Body of pancreas (tissue), 4 donors: ENCODE measurements around the gene RBMX. TPM values are rescaled to one million over a fixed set of nuclear protein-coding genes. Genes with fewer than 3 reads are reported as not detected.

ENCODE experiments used
- ATAC-seq: fragments of 150-250 bp; one replicate; pipeline ENCODE4 v1.9.1; 2016
- DNase-seq, 4 donors: peaks; one replicate each; pipeline ENCODE4 v3.0.0-alpha.2; 2019
- H3K27ac ChIP-seq, 4 donors: fragments of 200-600 bp; sonication (generic); 1 replicate in 3 of 4; 2 replicates in 1 of 4; pipeline versions ENCODE4 v1.5.1 to v1.6.1; 2016 to 2019; ENCODE audit warnings: mild to moderate bottlenecking in 1 of 4, mixed read lengths in 1 of 4, moderate library complexity in 1 of 4
- H3K27me3 ChIP-seq, 2 donors: fragments of 200-600 bp; sonication (generic); one replicate each; pipeline ENCODE4 v1.6.0; 2016; ENCODE audit warnings: mild to moderate bottlenecking in 1 of 2
- H3K36me3 ChIP-seq, 2 donors: fragments of 200-600 bp; sonication (generic); replicated peaks in 1 of 2; 2 replicates each; pipeline ENCODE4 v1.5.1; 2016; ENCODE audit warnings: low read depth in 2 of 2; ENCODE audit not compliant: insufficient read depth in 1 of 2
- H3K4me1 ChIP-seq: fragments of 200-600 bp; sonication (generic); one replicate; pipeline ENCODE4 v1.6.0; 2016
- H3K4me3 ChIP-seq, 2 donors: fragments of 200-600 bp; sonication (generic); 1 replicate in 1 of 2; 2 replicates in 1 of 2; pipeline ENCODE4 v1.5.1; 2016 to 2019
- H3K9me3 ChIP-seq, 3 donors: fragments of 200-600 bp; sonication (generic); 1 replicate in 2 of 3; 2 replicates in 1 of 3; pipeline ENCODE4 v1.5.1; 2016
- POLR2A ChIP-seq, 3 donors: fragments of 450-650 bp; IDR thresholded peaks; one replicate each; pipeline ENCODE4 v1.6.1; 2016; ENCODE audit warnings: antibody characterized with exemption in 3 of 3, mild to moderate bottlenecking in 2 of 3
- WGBS, 2 donors: methylation state at CpG; one replicate each; pipeline ENCODE4 v1.1.5; 2017; 5-methylcytosine and 5-hydroxymethylcytosine counted together
- intact Hi-C: fragments of 100-400 bp; cut with DNase I; formaldehyde crosslinking; loops from one replicate; pipeline ENCODE4 v1.15.1; 2023
- total RNA-seq, 2 donors: library from RNA; depleted of rRNA; stranded (reverse); fragments of >200 nt; gene quantifications; one replicate each; pipeline ENCODE4 v1.1.0, GENCODE V29; 2016
- TF ChIP-seq, protein P1 (sequence below), 7 experiments: fragments of 450-650 bp in 4 of 7; fragments of 200-600 bp in 3 of 7; sonication (generic) in 3 of 7; IDR thresholded peaks; one replicate each; pipeline ENCODE4 v1.5.1; 2016 to 2019; ENCODE audit warnings: antibody characterized with exemption in 7 of 7

Gene RBMX
- total RNA-seq, 2 donors from 2014 or later, result 120 to 150 TPM

DNA sequence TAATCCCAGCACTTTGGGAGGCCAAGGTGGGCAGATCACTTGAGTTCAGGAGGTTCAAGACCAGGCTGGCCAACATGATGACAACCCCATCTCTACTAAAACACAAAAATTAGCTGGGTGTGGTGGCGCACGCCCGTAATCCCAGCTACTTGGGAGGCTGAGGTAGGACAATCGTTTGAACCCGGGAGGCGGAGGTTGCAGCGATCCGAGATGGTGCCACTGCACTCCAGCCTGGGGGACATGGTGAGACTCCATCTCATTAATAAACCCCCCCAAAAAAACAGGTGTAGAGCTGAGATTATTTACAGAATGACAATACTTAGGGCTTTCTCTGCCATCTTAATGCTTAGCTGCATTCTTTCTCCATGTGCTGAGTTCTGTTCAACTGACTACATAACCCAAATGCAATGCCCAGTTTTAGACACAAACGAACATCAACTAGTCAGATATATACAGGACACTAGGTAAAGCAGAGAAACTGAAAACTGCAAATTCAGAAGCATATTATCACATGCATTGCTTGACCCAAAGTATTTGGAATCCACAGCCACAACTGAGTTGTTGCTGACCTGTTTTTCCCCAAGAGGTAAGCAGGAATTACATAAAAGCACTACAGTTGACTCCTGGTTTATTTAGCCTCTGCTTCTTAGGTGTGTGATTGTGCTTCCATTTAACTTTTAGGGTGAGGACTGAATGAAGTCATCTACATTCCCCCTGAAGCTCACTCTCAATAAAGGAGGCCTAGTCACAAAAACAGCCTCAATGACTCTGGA is 12.1 kb downstream of the RBMX start:
- DNase-seq, result no peak
- Histone ChIP-seq H3K36me3 (peaks cover 0 to 4% of the 10 kb centered on the region in 2 donors), H3K27ac (no peak overlapping the region), H3K9me3 (no peaks in the 10 kb centered on the region), H3K4me1 (no peaks in the 10 kb centered on the region), H3K4me3 (no peak overlapping the region), H3K27me3 (no peaks in the 10 kb centered on the region)
- 94% methylated on average over 9 of the region's 9 CpGs for WGBS, 2 donors
- ATAC-seq, result no peak
- intact Hi-C loops, result no loop called here
- TF ChIP-seq POLR2A (IDR thresholded peaks at IDR 0.05), result no peak
- TF ChIP-seq, protein P1, sequence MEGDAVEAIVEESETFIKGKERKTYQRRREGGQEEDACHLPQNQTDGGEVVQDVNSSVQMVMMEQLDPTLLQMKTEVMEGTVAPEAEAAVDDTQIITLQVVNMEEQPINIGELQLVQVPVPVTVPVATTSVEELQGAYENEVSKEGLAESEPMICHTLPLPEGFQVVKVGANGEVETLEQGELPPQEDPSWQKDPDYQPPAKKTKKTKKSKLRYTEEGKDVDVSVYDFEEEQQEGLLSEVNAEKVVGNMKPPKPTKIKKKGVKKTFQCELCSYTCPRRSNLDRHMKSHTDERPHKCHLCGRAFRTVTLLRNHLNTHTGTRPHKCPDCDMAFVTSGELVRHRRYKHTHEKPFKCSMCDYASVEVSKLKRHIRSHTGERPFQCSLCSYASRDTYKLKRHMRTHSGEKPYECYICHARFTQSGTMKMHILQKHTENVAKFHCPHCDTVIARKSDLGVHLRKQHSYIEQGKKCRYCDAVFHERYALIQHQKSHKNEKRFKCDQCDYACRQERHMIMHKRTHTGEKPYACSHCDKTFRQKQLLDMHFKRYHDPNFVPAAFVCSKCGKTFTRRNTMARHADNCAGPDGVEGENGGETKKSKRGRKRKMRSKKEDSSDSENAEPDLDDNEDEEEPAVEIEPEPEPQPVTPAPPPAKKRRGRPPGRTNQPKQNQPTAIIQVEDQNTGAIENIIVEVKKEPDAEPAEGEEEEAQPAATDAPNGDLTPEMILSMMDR (IDR thresholded peaks at IDR 0.05), result no peak

DNA sequence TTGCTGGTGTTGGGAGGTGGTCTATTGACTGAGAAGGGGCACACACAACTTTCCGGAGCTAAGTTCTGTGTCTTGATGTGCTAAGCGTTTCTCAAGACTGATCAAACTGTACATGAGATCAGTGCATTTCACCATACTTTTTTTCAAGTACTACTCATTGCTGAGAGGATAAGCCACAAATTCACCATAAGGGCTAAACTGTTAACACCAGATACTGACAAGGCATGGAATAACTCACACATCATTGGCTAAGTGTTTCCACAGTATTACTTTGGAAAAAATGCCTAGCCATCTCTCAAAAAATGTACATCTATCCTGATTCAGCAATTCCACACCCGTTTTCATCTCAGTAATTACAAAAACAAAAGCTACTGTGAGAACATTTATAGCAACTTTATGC is 13.0 kb downstream of the RBMX start:
- H3K4me1 ChIP-seq, result no peaks in the 10 kb centered on the region
- 87 to 89% methylated on average over 3 of the region's 3 CpGs for WGBS, 2 donors
- DNase-seq (no peak), ATAC-seq (peak; percentile 9)
- H3K36me3 ChIP-seq, result peaks cover 0 to 4% of the 10 kb centered on the region in 2 donors
- intact Hi-C loops, result no loop called here
- no peaks in the 10 kb centered on the region for H3K9me3 ChIP-seq
- no peak overlapping the region for H3K4me3 ChIP-seq
- TF ChIP-seq POLR2A (IDR thresholded peaks at IDR 0.05), result no peak
- TF ChIP-seq, protein P1 (IDR thresholded peaks at IDR 0.05), result no peak
- no peaks in the 10 kb centered on the region for H3K27me3 ChIP-seq
- H3K27ac ChIP-seq, result no peak overlapping the region

DNA sequence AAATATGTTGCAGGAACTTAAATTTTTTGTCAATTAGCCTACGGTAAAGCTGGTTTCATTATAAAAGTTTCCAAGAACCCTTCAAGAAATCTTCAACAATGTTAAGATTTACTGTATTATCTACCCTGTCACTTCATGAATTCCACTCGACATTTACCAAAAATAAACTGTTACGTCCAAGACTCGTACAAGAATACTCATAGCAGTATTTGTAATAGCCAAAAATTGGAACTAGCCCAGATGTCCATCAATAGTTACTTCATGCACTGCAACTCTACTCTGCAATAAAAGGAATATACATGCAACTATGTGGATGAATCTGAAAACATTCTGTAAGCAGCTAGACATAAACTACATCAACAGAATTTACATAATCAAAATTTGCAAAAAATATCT is 13.4 kb downstream of the RBMX start:
- TF ChIP-seq POLR2A (IDR thresholded peaks at IDR 0.05), result no peak
- TF ChIP-seq, protein P1 (IDR thresholded peaks at IDR 0.05), result no peak
- 17 to 37% methylated on average over 4 of the region's 4 CpGs for WGBS, 2 donors
- H3K27ac ChIP-seq, result no peak overlapping the region
- intact Hi-C loops, result no loop called here
- ATAC-seq, result peak; percentile 38
- H3K9me3 ChIP-seq, result no peaks in the 10 kb centered on the region
- no peaks in the 10 kb centered on the region for H3K27me3 ChIP-seq
- DNase-seq, result no peak
- H3K4me3 ChIP-seq, result no peak overlapping the region
- no peaks in the 10 kb centered on the region for H3K4me1 ChIP-seq
- peaks cover 0 to 4% of the 10 kb centered on the region in 2 donors for H3K36me3 ChIP-seq

DNA sequence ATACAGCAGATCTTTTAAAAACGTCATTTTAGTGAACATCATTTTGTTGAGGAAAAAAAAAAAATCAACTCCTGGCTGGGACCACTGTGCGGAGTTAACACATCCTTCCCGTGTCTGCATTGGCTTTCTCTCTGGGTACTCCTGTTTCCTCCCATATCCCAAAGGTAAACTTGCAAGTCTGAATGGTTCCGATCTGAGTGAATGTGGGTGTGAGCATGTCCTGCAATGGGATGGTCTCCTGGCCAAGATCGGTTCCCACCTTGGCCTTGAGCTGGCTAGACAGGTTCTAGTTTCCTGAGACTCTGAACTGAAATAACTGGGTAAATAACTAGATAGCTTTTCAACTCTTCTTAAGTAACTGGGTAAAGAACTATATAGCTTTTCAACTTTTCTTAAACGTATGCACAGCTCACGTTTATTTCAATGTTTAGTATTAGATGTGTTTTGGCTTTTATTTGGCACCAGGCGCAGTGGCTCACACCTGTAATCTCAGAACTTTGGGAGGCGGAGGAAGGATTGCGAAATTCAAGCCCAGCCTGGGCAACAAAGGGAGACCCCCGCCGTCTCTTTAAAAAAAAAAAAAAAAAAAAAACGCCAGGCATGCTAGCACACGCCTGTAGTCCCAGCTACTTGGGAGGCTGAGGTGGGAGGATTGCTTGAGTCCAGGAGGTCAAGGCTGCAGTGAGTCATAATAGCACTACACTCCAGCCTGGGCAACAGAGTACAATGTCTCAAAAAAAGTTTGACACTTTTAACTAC is 14.0 kb downstream of the RBMX start:
- TF ChIP-seq POLR2A (IDR thresholded peaks at IDR 0.05), result no peak
- TF ChIP-seq, protein P1 (IDR thresholded peaks at IDR 0.05), result no peak
- WGBS, 2 donors, result 62 to 68% methylated on average over 13 to 14 of the region's 14 CpGs

More for the DNA sequence above, 14.0 kb downstream of the RBMX start:
- peak; percentile 42 for ATAC-seq
- Histone ChIP-seq H3K9me3 (no peaks in the 10 kb centered on the region), H3K4me1 (no peaks in the 10 kb centered on the region), H3K4me3 (no peak overlapping the region), H3K36me3 (no peaks in the 10 kb centered on the region), H3K27ac (no peak overlapping the region), H3K27me3 (no peaks in the 10 kb centered on the region)
- intact Hi-C loops, result no loop called here
- peak in 1 of 4 donors; percentile 5 for DNase-seq
